HCT116 (cell line): ENCODE results near the gene GABRP.

Experiments
- EGR1 ChIP-seq: IDR thresholded peaks from 2 replicates; pipeline ENCODE4 v1.6.1; 2012; ENCODE audit warnings: low read depth
- EZH2 ChIP-seq: fragments of 200-600 bp; sonication (generic); IDR thresholded peaks from 2 replicates; pipeline ENCODE4 v1.6.1; 2017; ENCODE audit warnings: antibody characterized with exemption, mixed run types
- EZH2phosphoT487 ChIP-seq: fragments of 200-600 bp; IDR thresholded peaks from 2 replicates; pipeline ENCODE4 v1.6.1; 2018; ENCODE audit warnings: antibody characterized with exemption, borderline replicate concordance
- POLR2A ChIP-seq: IDR thresholded peaks from 2 replicates; pipeline ENCODE4 v1.7.0; 2011; ENCODE audit warnings: borderline replicate concordance; ENCODE audit not compliant: insufficient read depth, insufficient read length; ENCODE audit errors: extremely low read depth
- POLR2AphosphoS5 ChIP-seq: IDR thresholded peaks from 2 replicates; pipeline ENCODE4 v1.6.1; 2011; ENCODE audit warnings: mild to moderate bottlenecking, low read depth, low read length, moderate library complexity
- RAD21 ChIP-seq: IDR thresholded peaks from 2 replicates; pipeline ENCODE4 v1.6.1; 2012; ENCODE audit warnings: low read depth, mild to moderate bottlenecking
- SIN3A ChIP-seq: IDR thresholded peaks from 2 replicates; pipeline ENCODE4 v1.6.1; 2012; ENCODE audit warnings: low read depth
- SP1 ChIP-seq: IDR thresholded peaks from 2 replicates; pipeline ENCODE4 v1.6.1; 2012; ENCODE audit warnings: low read depth
- TCF7L2 ChIP-seq: IDR thresholded peaks from 2 replicates; pipeline ENCODE4 v1.7.0; 2011; ENCODE audit warnings: borderline replicate concordance, inconsistent platforms; ENCODE audit not compliant: insufficient read depth, insufficient read length; ENCODE audit errors: extremely low read depth
- ZNF274 ChIP-seq: fragments of 200-500 bp; sonication (Bioruptor generic); IDR thresholded peaks from 2 replicates; pipeline ENCODE4 v1.6.1; 2014; ENCODE audit warnings: mild to moderate bottlenecking, low read depth, low read length, inconsistent platforms
- TF ChIP-seq, protein P1 (sequence below): IDR thresholded peaks from 2 replicates; pipeline ENCODE4 v1.6.1; 2012
- TF ChIP-seq, protein P2 (sequence below), 3 experiments: fragments of 200-600 bp in 1 of 3; sonication (generic) in 1 of 3; IDR thresholded peaks in 2 of 3; conservative IDR thresholded peaks in 1 of 3; 2 replicates each; pipeline ENCODE4 v1.5.1; 2012 to 2017; ENCODE audit warnings: low read depth in 2 of 3, low read length in 2 of 3, antibody characterized with exemption in 1 of 3, borderline replicate concordance in 1 of 3, control low read depth in 1 of 3, mild to moderate bottlenecking in 1 of 3, mixed read lengths in 1 of 3, mixed run types in 1 of 3, moderate library complexity in 1 of 3; ENCODE audit not compliant: insufficient read depth in 1 of 3
- TF ChIP-seq, protein P3 (sequence below): IDR thresholded peaks from 2 replicates; pipeline ENCODE4 v1.6.1; 2012

DNA sequence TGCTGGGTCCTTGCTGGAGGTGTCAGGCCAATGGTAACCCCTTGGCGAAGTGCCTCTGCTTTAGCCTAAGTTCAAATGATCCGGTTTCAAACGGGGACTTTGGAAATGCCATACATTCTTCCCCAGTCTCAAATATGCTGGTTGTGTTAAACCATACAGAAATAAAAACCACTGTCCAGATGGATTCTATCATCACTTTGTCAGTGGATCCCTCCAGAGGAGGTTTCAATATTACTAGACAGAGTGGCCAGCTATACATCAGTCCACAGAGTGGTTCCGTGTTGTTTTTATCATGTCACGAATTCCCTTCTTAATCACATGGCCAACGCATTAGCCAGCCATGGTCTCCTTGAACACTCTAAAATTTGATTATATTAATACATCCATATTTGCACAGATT, 71.0 kb downstream of the GABRP start:
- TF ChIP-seq, protein P1, sequence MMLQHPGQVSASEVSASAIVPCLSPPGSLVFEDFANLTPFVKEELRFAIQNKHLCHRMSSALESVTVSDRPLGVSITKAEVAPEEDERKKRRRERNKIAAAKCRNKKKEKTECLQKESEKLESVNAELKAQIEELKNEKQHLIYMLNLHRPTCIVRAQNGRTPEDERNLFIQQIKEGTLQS, result no peak
- TF ChIP-seq POLR2A (no peak), EZH2 (no peak), SIN3A (no peak), POLR2AphosphoS5 (no peak), EGR1 (no peak), EZH2phosphoT487 (no peak), ZNF274 (no peak), SP1 (no peak), RAD21 (no peak), TCF7L2 (no peak)
- TF ChIP-seq, protein P2, sequence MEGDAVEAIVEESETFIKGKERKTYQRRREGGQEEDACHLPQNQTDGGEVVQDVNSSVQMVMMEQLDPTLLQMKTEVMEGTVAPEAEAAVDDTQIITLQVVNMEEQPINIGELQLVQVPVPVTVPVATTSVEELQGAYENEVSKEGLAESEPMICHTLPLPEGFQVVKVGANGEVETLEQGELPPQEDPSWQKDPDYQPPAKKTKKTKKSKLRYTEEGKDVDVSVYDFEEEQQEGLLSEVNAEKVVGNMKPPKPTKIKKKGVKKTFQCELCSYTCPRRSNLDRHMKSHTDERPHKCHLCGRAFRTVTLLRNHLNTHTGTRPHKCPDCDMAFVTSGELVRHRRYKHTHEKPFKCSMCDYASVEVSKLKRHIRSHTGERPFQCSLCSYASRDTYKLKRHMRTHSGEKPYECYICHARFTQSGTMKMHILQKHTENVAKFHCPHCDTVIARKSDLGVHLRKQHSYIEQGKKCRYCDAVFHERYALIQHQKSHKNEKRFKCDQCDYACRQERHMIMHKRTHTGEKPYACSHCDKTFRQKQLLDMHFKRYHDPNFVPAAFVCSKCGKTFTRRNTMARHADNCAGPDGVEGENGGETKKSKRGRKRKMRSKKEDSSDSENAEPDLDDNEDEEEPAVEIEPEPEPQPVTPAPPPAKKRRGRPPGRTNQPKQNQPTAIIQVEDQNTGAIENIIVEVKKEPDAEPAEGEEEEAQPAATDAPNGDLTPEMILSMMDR (IDR thresholded peaks at IDR 0.05 in 2 of 3, conservative IDR thresholded peaks at IDR 0.05 in 1 of 3; ENCODE audit: borderline replicate concordance in 1 of 3, insufficient read depth in 1 of 3, low read depth in 2 of 3, low read length in 2 of 3), result no peak
- TF ChIP-seq, protein P3, sequence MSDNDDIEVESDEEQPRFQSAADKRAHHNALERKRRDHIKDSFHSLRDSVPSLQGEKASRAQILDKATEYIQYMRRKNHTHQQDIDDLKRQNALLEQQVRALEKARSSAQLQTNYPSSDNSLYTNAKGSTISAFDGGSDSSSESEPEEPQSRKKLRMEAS, result no peak
